Measurements from ENCODE around the gene USP4. TPM values are rescaled to one million over a fixed set of nuclear protein-coding genes. Genes with fewer than 3 reads are reported as not detected.

The USP4 gene
- total RNA-seq, 2 donors from 2014 or later, result 90.9 to 105 TPM

DNA sequence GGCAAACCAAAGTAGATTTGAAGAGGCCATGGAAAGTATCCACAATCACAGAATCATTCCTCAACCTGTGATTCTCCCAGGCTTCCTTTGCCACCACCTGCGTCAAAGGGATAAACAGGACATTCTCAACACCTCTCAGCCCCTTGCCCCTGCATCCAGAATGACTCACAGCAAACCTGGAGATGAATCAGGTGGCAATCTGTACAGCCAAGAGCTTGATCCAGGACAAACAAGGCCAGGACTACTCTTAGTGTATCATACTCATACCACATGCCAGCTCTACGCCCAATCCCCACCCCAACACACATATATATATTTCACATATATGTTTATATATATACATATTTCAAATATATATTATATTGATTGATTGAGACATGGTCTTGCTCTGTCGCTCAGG lies 39.3 kb downstream of the USP4 start:
- Mint-ChIP-seq H3K27me3 (no peaks in the 10 kb centered on the region), H3K9me3 (no peaks in the 10 kb centered on the region), H3K27ac (no peak overlapping the region), H3K4me3 (no peak overlapping the region), H3K36me3 (peaks cover 14% of the 10 kb centered on the region), H3K4me1 (ENCODE audit: low read depth in 2 of 2) (peaks cover 0 to 3% of the 10 kb centered on the region in 2 donors)
- ATAC-seq (no peak), DNase-seq (ENCODE audit: low spot score) (no peak)

- no peaks in the 10 kb centered on the region for H3K27me3 Mint-ChIP-seq
- peaks cover 14% of the 10 kb centered on the region for H3K36me3 Mint-ChIP-seq
- peaks cover 0 to 3% of the 10 kb centered on the region in 2 donors for H3K4me1 Mint-ChIP-seq (ENCODE audit: low read depth in 2 of 2)
- DNase-seq (ENCODE audit: low spot score) (no peak), ATAC-seq (no peak)
- H3K27ac Mint-ChIP-seq, result no peak overlapping the region
- no peak overlapping the region for H3K4me3 Mint-ChIP-seq
- H3K9me3 Mint-ChIP-seq, result no peaks in the 10 kb centered on the region
Measured at GRCh38 chr3:49298511-49298910, 41.3 kb downstream of the USP4 start.

- Mint-ChIP-seq H3K27ac (peak overlapping the region in 1 of 2 donors; percentile 53), H3K4me3 (no peak overlapping the region), H3K36me3 (peaks cover 14% of the 10 kb centered on the region), H3K27me3 (no peaks in the 10 kb centered on the region), H3K9me3 (no peaks in the 10 kb centered on the region), H3K4me1 (ENCODE audit: low read depth in 2 of 2) (peaks cover 0 to 3% of the 10 kb centered on the region in 2 donors)
- ATAC-seq (no peak), DNase-seq (ENCODE audit: low spot score) (no peak)
Measured at GRCh38 chr3:49296781-49297411, 43.0 kb downstream of the USP4 start.

DNA sequence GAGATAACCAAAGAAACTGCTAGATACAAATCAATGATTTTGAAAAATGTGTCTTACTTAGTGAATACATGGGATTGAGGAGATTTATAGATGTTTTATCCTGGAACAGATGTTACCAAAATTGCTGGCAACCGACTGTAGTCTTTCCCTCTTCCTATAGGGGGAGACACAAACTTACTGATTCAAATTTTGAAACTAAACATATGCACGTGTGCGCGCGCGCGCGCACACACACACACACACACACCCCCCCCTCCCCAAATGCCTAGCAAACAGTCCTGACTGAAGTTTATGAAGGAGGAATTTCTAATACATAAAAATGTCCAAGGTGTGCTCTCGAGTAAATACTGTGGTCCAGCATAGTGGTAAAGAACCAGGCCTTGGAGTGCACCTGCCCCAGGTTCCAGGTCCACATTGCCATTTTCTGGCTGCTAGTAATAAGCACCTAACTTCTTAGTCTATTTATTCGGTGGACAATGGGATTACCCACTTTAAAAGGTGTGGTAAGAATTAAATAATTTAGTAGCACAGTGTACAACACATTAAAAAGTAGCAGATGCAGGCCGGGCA lies 44.3 kb downstream of the USP4 start:
- Mint-ChIP-seq H3K27ac (no peak overlapping the region), H3K9me3 (no peaks in the 10 kb centered on the region), H3K4me1 (ENCODE audit: low read depth in 2 of 2) (peaks cover 0 to 3% of the 10 kb centered on the region in 2 donors), H3K4me3 (no peak overlapping the region), H3K36me3 (peaks cover 13% of the 10 kb centered on the region), H3K27me3 (no peaks in the 10 kb centered on the region)
- ATAC-seq (no peak), DNase-seq (ENCODE audit: low spot score) (no peak)

DNA sequence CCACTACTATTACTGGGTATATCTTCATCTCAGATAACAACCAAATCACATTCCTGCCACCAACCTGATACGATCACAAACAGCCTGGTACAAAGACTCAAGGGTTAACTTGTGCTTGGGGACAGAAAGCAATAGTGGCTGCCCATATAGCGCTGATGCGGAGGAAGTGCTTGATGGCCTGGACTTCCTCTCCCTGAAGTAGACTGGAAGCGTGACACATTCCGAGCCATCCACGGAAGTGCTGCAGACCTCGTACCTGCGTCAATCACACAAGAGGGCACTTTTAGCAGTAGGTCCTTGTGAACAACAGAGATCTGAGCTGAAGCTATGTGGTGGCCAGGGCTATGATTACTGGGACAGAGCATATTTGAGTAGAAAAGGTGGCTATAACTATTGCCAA lies 45.5 kb downstream of the USP4 start:
- H3K9me3 Mint-ChIP-seq, result no peaks in the 10 kb centered on the region
- peaks cover 6% of the 10 kb centered on the region for H3K36me3 Mint-ChIP-seq
- H3K27me3 Mint-ChIP-seq, result no peaks in the 10 kb centered on the region
- no peak overlapping the region for H3K4me3 Mint-ChIP-seq
- DNase-seq (ENCODE audit: low spot score) (no peak), ATAC-seq (no peak)
- H3K27ac Mint-ChIP-seq, result no peak overlapping the region
- peaks cover 0 to 3% of the 10 kb centered on the region in 2 donors for H3K4me1 Mint-ChIP-seq (ENCODE audit: low read depth in 2 of 2)

- H3K27me3 Mint-ChIP-seq, result no peaks in the 10 kb centered on the region
- no peak overlapping the region for H3K27ac Mint-ChIP-seq
- ATAC-seq, result no peak
- peaks cover 36% of the 10 kb centered on the region for H3K36me3 Mint-ChIP-seq
- no peaks in the 10 kb centered on the region for H3K9me3 Mint-ChIP-seq
- H3K4me1 Mint-ChIP-seq (ENCODE audit: low read depth in 2 of 2), result no peaks in the 10 kb centered on the region
- no peak overlapping the region for H3K4me3 Mint-ChIP-seq
- no peak for DNase-seq (ENCODE audit: low spot score)
Measured at GRCh38 chr3:49283997-49284396, 55.9 kb downstream of the USP4 start.

- ATAC-seq, result no peak
- Mint-ChIP-seq H3K4me3 (no peak overlapping the region), H3K27me3 (no peaks in the 10 kb centered on the region), H3K4me1 (ENCODE audit: low read depth in 2 of 2) (peaks cover 16 to 20% of the 10 kb centered on the region in 2 donors), H3K9me3 (no peaks in the 10 kb centered on the region), H3K27ac (no peak overlapping the region), H3K36me3 (peaks cover 6% of the 10 kb centered on the region)
- no peak for DNase-seq (ENCODE audit: low spot score)
Measured at GRCh38 chr3:49279376-49279775, 60.5 kb downstream of the USP4 start.

GRCh38 chr3:49278548-49278947 lies 61.3 kb downstream of the USP4 start:
- Mint-ChIP-seq H3K27ac (peak overlapping the region; percentile 87 to 88), H3K4me3 (no peak overlapping the region), H3K27me3 (no peaks in the 10 kb centered on the region), H3K36me3 (no peaks in the 10 kb centered on the region), H3K9me3 (no peaks in the 10 kb centered on the region), H3K4me1 (ENCODE audit: low read depth in 2 of 2) (peaks cover 16 to 20% of the 10 kb centered on the region in 2 donors)
- ATAC-seq (no peak), DNase-seq (ENCODE audit: low spot score) (no peak)

DNA sequence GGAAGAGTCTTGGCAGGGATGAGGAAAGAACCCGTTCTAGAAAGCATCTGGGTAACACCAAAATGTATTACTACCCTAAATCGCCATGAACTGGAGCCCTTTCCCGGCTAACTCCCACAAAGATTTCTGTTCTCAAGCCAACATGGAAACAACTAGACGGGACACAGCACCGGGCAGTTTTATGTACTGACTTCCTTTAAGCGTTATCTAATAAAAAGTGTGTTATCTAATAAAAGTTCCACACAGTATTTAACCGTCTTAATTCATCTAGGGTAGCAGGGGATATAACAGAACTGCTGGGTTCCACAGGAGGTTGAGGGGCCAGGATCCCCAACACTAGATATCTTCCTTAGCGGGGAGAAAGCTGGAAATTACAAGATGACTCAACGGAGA lies 62.5 kb downstream of the USP4 start:
- no peaks in the 10 kb centered on the region for H3K27me3 Mint-ChIP-seq
- H3K27ac Mint-ChIP-seq, result peak overlapping the region; percentile 87 to 88
- peaks cover 16 to 20% of the 10 kb centered on the region in 2 donors for H3K4me1 Mint-ChIP-seq (ENCODE audit: low read depth in 2 of 2)
- peak overlapping the region; percentile 87 for H3K4me3 Mint-ChIP-seq
- DNase-seq (ENCODE audit: low spot score), result no peak
- ATAC-seq, result no peak
- H3K9me3 Mint-ChIP-seq, result no peaks in the 10 kb centered on the region
- H3K36me3 Mint-ChIP-seq, result no peaks in the 10 kb centered on the region

GRCh38 chr3:49276475-49277382 lies 63.1 kb downstream of the USP4 start, which contains the start of gene C3orf62:
TSS of gene C3orf62 (minus strand) at chr3:49277232. CDS start at chr3:49276872, 360 bp downstream.
- ATAC-seq, result peak; percentile 94 to 96
- Mint-ChIP-seq H3K4me3 (peak within 1 kb of the TSS; percentile 87), H3K9me3 (no peaks in the 10 kb centered on the region), H3K4me1 (ENCODE audit: low read depth in 2 of 2) (peaks cover 16 to 20% of the 10 kb centered on the region in 2 donors), H3K27me3 (no peaks in the 10 kb centered on the region), H3K36me3 (no peaks in the 10 kb centered on the region), H3K27ac (peak within 1 kb of the TSS; percentile 87 to 88)
- peak; percentile 89 for DNase-seq (ENCODE audit: low spot score)

- Mint-ChIP-seq H3K27me3 (no peaks in the 10 kb centered on the region), H3K4me3 (no peak overlapping the region), H3K27ac (no peak overlapping the region), H3K9me3 (no peaks in the 10 kb centered on the region), H3K36me3 (no peaks in the 10 kb centered on the region), H3K4me1 (ENCODE audit: low read depth in 2 of 2) (peaks cover 16 to 20% of the 10 kb centered on the region in 2 donors)
- no peak for DNase-seq (ENCODE audit: low spot score)
- ATAC-seq, result no peak
Measured at GRCh38 chr3:49273825-49274532, 65.9 kb downstream of the USP4 start.

DNA sequence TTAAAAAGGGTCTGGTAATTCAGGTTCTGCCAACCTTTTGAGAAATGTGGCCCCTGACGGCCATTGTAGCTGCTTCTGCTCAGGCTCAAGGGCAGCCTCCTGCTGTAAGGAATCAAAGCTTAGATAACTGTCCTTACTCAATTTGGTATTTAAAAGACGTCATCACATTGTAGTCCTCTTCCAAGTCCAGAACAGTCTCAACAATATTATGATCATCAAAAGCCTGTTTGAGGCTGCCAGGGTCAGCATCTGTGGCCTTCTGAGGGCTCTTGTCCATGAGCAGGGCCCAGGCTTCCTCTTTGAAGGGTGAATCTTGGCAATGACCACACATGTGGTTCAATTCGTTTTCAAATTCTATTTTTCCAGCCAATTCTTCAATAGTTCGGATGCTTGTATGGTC lies 68.8 kb downstream of the USP4 start:
- H3K4me3 Mint-ChIP-seq, result no peak overlapping the region
- no peaks in the 10 kb centered on the region for H3K36me3 Mint-ChIP-seq
- peaks cover 3 to 5% of the 10 kb centered on the region in 2 donors for H3K4me1 Mint-ChIP-seq (ENCODE audit: low read depth in 2 of 2)
- DNase-seq (ENCODE audit: low spot score), result no peak
- no peak overlapping the region for H3K27ac Mint-ChIP-seq
- ATAC-seq, result no peak
- no peaks in the 10 kb centered on the region for H3K9me3 Mint-ChIP-seq
- H3K27me3 Mint-ChIP-seq, result no peaks in the 10 kb centered on the region

DNA sequence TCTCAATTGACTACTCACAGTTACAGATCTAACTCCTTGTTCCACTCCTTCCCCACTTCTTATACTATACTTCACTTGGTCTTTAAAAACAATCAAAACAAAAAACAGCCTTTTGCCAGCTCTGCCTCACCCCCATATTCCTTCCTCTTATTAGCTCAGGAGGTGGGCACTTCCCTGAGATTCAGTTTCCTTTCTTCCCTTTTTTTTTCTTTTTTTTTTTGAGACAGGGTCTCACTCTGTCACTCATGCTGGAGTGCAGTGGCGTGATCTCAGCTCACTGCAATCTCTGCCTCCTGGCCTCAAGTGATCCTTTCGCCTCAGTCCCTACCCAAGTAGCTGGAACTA lies 69.7 kb downstream of the USP4 start:
- no peaks in the 10 kb centered on the region for H3K9me3 Mint-ChIP-seq
- H3K27me3 Mint-ChIP-seq, result no peaks in the 10 kb centered on the region
- no peak overlapping the region for H3K27ac Mint-ChIP-seq
- DNase-seq (ENCODE audit: low spot score), result no peak
- no peak overlapping the region for H3K4me3 Mint-ChIP-seq
- no peak for ATAC-seq
- H3K36me3 Mint-ChIP-seq, result no peaks in the 10 kb centered on the region
- H3K4me1 Mint-ChIP-seq (ENCODE audit: low read depth in 2 of 2), result no peaks in the 10 kb centered on the region
